GM18498 (cell line): ENCODE measurements around the gene ZNF618.
"Not testable (repeated sequence)": the region's sequence is repeated elsewhere in the genome, so short reads cannot be mapped to it uniquely, and the experiment has no call there.

ENCODE experiments used
- ATAC-seq: cut with Tn5 transposase; IDR thresholded peaks from one replicate; pipeline ENCODE4 v1.9.1; 2021; ENCODE audit warnings: mild to moderate bottlenecking, moderate library complexity; ENCODE audit not compliant: unreplicated experiment

The ZNF618 gene

GRCh38 chr9:113984639-113985380 is 108.7 kb downstream of the ZNF618 start:
- ATAC-seq = no peak

- ATAC-seq = no peak
Observed at GRCh38 chr9:113985968-113986585, 110.0 kb downstream of the ZNF618 start.

GRCh38 chr9:113986931-113987330 is 110.8 kb downstream of the ZNF618 start:
- no peak for ATAC-seq

- ATAC-seq = no peak
Observed at GRCh38 chr9:113987526-113987925, 111.4 kb downstream of the ZNF618 start.

GRCh38 chr9:113988385-113989016 is 112.4 kb downstream of the ZNF618 start:
- no peak for ATAC-seq

- ATAC-seq = no peak
Observed at GRCh38 chr9:113989017-113989713, 113.1 kb downstream of the ZNF618 start.

- no peak for ATAC-seq
Observed at GRCh38 chr9:113989714-113990569, 113.8 kb downstream of the ZNF618 start.

- ATAC-seq = no peak
Observed at GRCh38 chr9:113990570-113990907, 114.4 kb downstream of the ZNF618 start.

- no peak for ATAC-seq
Observed at GRCh38 chr9:113990975-113991471, 114.9 kb downstream of the ZNF618 start.

- no peak for ATAC-seq
Observed at GRCh38 chr9:113991714-113992113, 115.6 kb downstream of the ZNF618 start.

- no peak for ATAC-seq
Observed at GRCh38 chr9:113992276-113992951, 116.3 kb downstream of the ZNF618 start.

GRCh38 chr9:113992994-113993393 is 116.9 kb downstream of the ZNF618 start:
- no peak for ATAC-seq

- no peak for ATAC-seq
Observed at GRCh38 chr9:113993838-113994540, 117.9 kb downstream of the ZNF618 start.

GRCh38 chr9:113995401-113995800 is 119.3 kb downstream of the ZNF618 start:
- ATAC-seq = no peak

- no peak for ATAC-seq
Observed at GRCh38 chr9:113995963-113996362, 119.9 kb downstream of the ZNF618 start.

- ATAC-seq = no peak
Observed at GRCh38 chr9:113996531-113997001, 120.5 kb downstream of the ZNF618 start.

GRCh38 chr9:113997064-113997463 is 121.0 kb downstream of the ZNF618 start:
- ATAC-seq = not testable (repeated sequence)

- no peak for ATAC-seq
Observed at GRCh38 chr9:113997610-113998009, 121.5 kb downstream of the ZNF618 start.

- ATAC-seq = no peak
Observed at GRCh38 chr9:113998114-113998513, 122.0 kb downstream of the ZNF618 start.
